ENCODE results near the gene NHS. TPM values are rescaled to one million over a fixed set of nuclear protein-coding genes. Genes with fewer than 3 reads are reported as not detected.

The NHS gene
- total RNA-seq, 1 donor from 2014 or later = 8.3 TPM

DNA sequence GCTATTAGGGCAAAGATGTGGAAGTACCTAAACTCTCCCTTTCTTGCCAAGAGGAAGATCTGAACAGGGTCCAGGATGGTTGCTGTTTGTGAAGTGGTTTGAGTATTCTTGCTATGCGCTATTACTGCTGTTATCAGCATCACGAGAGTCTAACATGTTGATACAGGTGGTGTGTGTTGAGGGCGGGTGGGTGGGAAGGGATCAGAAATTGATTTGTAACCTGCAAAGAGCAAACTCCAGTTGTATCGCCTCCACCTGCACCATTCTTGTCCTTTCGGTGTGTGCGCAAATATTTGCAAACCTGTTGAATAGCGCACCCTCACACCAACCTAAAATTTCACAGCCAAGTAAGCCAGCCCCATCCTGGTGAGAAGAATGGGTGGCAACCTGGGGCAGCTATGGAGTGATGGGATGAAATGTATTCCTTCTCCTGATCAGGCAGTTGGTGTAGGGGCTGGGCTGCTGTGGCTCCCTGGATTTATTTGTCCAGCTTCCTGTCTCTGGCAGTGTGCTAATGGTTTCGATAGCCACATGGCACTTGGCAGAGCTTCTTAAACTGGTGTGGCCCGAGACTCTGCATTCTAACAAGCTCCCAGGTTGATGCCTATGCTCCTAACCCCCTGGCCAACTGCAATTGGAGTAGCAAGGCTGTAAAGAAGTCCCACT lies 259.7 kb downstream of the NHS start:
- Histone ChIP-seq H3K36me3 (no peaks in the 10 kb centered on the region), H3K27me3 (no peaks in the 10 kb centered on the region), H3K4me3 (no peak overlapping the region), H3K27ac (no peak overlapping the region), H3K4me1 (peaks cover 5% of the 10 kb centered on the region), H3K9me3 (no peaks in the 10 kb centered on the region)
- intact Hi-C loops (cut with DNase I) = no loop called here
- DNase-seq (ENCODE audit: extremely low spot score in 2 of 2) = no peak
- TF ChIP-seq, protein P1, sequence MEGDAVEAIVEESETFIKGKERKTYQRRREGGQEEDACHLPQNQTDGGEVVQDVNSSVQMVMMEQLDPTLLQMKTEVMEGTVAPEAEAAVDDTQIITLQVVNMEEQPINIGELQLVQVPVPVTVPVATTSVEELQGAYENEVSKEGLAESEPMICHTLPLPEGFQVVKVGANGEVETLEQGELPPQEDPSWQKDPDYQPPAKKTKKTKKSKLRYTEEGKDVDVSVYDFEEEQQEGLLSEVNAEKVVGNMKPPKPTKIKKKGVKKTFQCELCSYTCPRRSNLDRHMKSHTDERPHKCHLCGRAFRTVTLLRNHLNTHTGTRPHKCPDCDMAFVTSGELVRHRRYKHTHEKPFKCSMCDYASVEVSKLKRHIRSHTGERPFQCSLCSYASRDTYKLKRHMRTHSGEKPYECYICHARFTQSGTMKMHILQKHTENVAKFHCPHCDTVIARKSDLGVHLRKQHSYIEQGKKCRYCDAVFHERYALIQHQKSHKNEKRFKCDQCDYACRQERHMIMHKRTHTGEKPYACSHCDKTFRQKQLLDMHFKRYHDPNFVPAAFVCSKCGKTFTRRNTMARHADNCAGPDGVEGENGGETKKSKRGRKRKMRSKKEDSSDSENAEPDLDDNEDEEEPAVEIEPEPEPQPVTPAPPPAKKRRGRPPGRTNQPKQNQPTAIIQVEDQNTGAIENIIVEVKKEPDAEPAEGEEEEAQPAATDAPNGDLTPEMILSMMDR (IDR thresholded peaks at IDR 0.05) = no peak
- TF ChIP-seq POLR2A (IDR thresholded peaks at IDR 0.05) = no peak
- TF ChIP-seq POLR2AphosphoS5 (IDR thresholded peaks at IDR 0.05; ENCODE audit: insufficient read depth in 1 of 2, low read depth in 1 of 2) = no peak

DNA sequence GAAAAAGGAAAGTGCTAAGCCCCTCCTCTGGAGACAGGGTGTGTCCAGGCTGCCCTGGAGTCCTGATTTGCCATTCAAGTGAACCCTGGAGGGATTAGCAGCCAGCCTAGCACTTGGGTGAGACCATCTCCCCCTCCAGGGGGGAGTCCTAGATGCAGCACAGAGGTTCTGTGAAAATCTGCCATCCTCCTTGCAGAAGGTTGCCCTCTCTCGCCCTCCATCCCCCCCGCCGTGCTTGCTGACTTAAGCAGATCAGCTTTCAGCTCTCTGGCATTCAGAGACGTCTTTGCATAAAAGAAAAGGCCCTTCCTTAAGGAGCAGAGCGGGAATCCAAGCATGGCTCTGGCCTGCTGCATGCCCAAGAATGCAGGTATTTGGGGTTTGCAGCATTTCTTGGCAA lies 260.2 kb downstream of the NHS start:
- no peaks in the 10 kb centered on the region for H3K9me3 ChIP-seq
- H3K36me3 ChIP-seq = no peaks in the 10 kb centered on the region
- H3K4me3 ChIP-seq = no peak overlapping the region
- intact Hi-C loops (cut with DNase I) = no loop called here
- TF ChIP-seq, protein P1 (IDR thresholded peaks at IDR 0.05) = no peak
- TF ChIP-seq POLR2A (IDR thresholded peaks at IDR 0.05) (no peak), POLR2AphosphoS5 (IDR thresholded peaks at IDR 0.05; ENCODE audit: insufficient read depth in 1 of 2, low read depth in 1 of 2) (no peak)
- no peak overlapping the region for H3K27ac ChIP-seq
- no peak for DNase-seq (ENCODE audit: extremely low spot score in 2 of 2)
- no peaks in the 10 kb centered on the region for H3K27me3 ChIP-seq
- peaks cover 5% of the 10 kb centered on the region for H3K4me1 ChIP-seq

DNA sequence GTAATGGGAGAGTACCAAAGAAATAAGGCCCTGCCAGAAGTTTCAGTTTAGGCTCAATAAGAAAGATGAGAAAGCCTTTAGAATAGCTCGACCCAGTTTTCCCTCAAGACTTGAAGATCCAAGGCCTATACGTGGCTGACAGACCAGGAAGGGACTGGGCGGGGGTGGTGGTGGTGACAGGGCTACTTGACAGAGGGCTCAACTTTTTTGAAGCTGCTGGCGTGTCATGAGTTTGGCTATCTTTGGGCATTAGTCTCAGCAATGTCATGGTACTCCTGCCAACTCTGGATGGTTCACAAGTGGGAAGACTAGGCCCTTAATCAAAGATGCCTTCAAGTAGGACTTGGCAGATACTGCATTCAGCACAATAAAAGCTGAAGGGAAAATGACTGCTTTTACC lies 262.2 kb downstream of the NHS start:
- no peak overlapping the region for H3K4me3 ChIP-seq
- peaks cover 5% of the 10 kb centered on the region for H3K4me1 ChIP-seq
- H3K36me3 ChIP-seq = no peaks in the 10 kb centered on the region
- no peaks in the 10 kb centered on the region for H3K9me3 ChIP-seq
- no peak for DNase-seq (ENCODE audit: extremely low spot score in 2 of 2)
- TF ChIP-seq, protein P1 (IDR thresholded peaks at IDR 0.05) = no peak
- no peak for TF ChIP-seq POLR2AphosphoS5 (IDR thresholded peaks at IDR 0.05; ENCODE audit: insufficient read depth in 1 of 2, low read depth in 1 of 2)
- TF ChIP-seq POLR2A (IDR thresholded peaks at IDR 0.05) = no peak
- no peaks in the 10 kb centered on the region for H3K27me3 ChIP-seq
- no peak overlapping the region for H3K27ac ChIP-seq
- intact Hi-C loops (cut with DNase I) = no loop called here

DNA sequence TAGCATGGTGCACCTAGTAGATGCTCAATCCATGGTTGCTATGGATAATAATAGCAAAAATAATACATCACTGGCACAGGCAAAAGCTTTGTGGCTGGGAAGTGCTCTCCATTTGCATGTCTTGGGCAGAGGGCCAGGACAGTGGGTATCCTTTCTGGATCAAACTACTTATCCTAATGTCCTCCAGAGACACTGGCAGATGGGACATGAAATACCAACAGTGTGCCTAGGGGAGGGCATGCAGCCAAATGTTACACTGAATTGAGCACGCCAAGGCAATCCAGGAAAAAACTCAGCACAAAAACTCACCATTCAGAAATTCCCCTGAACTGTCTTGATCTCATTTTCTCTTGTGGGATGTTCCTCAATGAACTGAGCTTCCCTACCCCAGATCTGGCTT lies 263.7 kb downstream of the NHS start:
- no peak for DNase-seq (ENCODE audit: extremely low spot score in 2 of 2)
- Histone ChIP-seq H3K27ac (no peak overlapping the region), H3K9me3 (no peaks in the 10 kb centered on the region), H3K4me3 (no peak overlapping the region), H3K4me1 (peaks cover 5% of the 10 kb centered on the region), H3K27me3 (no peaks in the 10 kb centered on the region), H3K36me3 (no peaks in the 10 kb centered on the region)
- no peak for TF ChIP-seq POLR2A (IDR thresholded peaks at IDR 0.05)
- TF ChIP-seq, protein P1 (IDR thresholded peaks at IDR 0.05) = no peak
- no peak for TF ChIP-seq POLR2AphosphoS5 (IDR thresholded peaks at IDR 0.05; ENCODE audit: insufficient read depth in 1 of 2, low read depth in 1 of 2)
- intact Hi-C loops (cut with DNase I) = no loop called here

DNA sequence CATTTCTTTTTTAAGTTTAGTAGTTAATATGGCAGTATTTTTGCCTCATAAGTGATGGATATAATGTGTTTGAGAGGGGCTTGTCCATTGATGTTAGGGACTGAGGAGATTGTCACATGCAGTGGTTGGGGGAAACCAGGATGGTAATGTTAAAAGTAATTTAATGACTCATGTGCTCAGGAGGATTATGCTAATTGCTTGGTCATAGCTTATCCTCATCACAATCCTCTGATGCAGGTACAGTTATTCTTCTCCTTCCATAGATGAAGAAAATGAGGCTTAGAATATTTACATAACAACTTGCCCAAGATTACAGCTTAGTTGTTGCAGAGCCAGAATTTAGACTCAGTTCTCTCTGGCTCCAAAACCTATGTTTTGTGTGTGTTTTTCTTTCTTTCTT lies 267.9 kb downstream of the NHS start:
- TF ChIP-seq, protein P1 (IDR thresholded peaks at IDR 0.05) = no peak
- no peak for TF ChIP-seq POLR2A (IDR thresholded peaks at IDR 0.05)
- no peak for TF ChIP-seq POLR2AphosphoS5 (IDR thresholded peaks at IDR 0.05; ENCODE audit: insufficient read depth in 1 of 2, low read depth in 1 of 2)
- no peak for DNase-seq (ENCODE audit: extremely low spot score in 2 of 2)

More for the DNA sequence above, 267.9 kb downstream of the NHS start:
- Histone ChIP-seq H3K4me1 (no peaks in the 10 kb centered on the region), H3K27me3 (no peaks in the 10 kb centered on the region), H3K4me3 (no peak overlapping the region), H3K27ac (no peak overlapping the region), H3K9me3 (no peaks in the 10 kb centered on the region), H3K36me3 (no peaks in the 10 kb centered on the region)
- intact Hi-C loops (cut with DNase I) = no loop called here

Measured in vagina (tissue), 2 donors.